GM12878 (cell line): ENCODE results near the gene NSD2.

Experiments
- ATF3 ChIP-seq: IDR thresholded peaks from 2 replicates; pipeline ENCODE4 v1.6.1; 2011; ENCODE audit warnings: low read depth, mild to moderate bottlenecking, low read length, moderate library complexity, borderline replicate concordance; ENCODE audit errors: extremely low read depth
- CBX3 ChIP-seq: fragments of 200-600 bp; sonication (generic); IDR thresholded peaks from 2 replicates; pipeline ENCODE4 v1.6.1; 2016; ENCODE audit warnings: low read depth, borderline replicate concordance
- CEBPZ ChIP-seq: fragments of 150-350 bp; IDR thresholded peaks from 2 replicates; pipeline ENCODE4 v1.6.1; 2016; ENCODE audit warnings: low read depth, low read length

GRCh38 chr4:1856071-1856942 lies 14.9 kb upstream of the NSD2 start, which contains the start of gene LETM1:
- TF ChIP-seq ATF3 (no peak), CBX3 (no peak), CEBPZ (no peak)
